Neuronal stem cell (in vitro differentiated cells): ENCODE results near the gene ACTL10.

Experiments used
- DNase-seq: peaks from one replicate; pipeline ENCODE4 v3.0.0-alpha.2; 2013; ENCODE audit warnings: low spot score
- H2AFZ ChIP-seq: one replicate; pipeline ENCODE4 v1.6.1; 2013; ENCODE audit warnings: mild to moderate bottlenecking, low read length, inconsistent platforms
- H2AK5ac ChIP-seq: 2 replicates; pipeline ENCODE4 v1.6.1; 2013; ENCODE audit warnings: low read depth, mild to moderate bottlenecking, inconsistent platforms, low read length, moderate library complexity, mixed read lengths
- H2BK120ac ChIP-seq: 2 replicates; pipeline ENCODE4 v1.6.1; 2013; ENCODE audit warnings: low read depth, mild to moderate bottlenecking, inconsistent platforms, low read length, moderate library complexity, mixed read lengths
- H2BK12ac ChIP-seq: one replicate; pipeline ENCODE4 v1.6.1; 2013; ENCODE audit warnings: low read length, inconsistent platforms
- H2BK15ac ChIP-seq: 2 replicates; pipeline ENCODE4 v1.6.1; 2013; ENCODE audit warnings: mild to moderate bottlenecking, low read length, inconsistent platforms, mixed read lengths
- H2BK5ac ChIP-seq: one replicate; pipeline ENCODE4 v1.6.1; 2013; ENCODE audit warnings: inconsistent platforms, mild to moderate bottlenecking, low read length, moderate library complexity
- H3K14ac ChIP-seq: one replicate; pipeline ENCODE4 v1.6.1; 2013; ENCODE audit warnings: low read length, inconsistent platforms
- H3K18ac ChIP-seq: 2 replicates; pipeline ENCODE4 v1.6.1; 2013; ENCODE audit warnings: low read length, inconsistent platforms
- H3K23ac ChIP-seq: 2 replicates; pipeline ENCODE4 v1.6.1; 2013; ENCODE audit warnings: low read depth, mild to moderate bottlenecking, mixed read lengths, low read length, inconsistent platforms; ENCODE audit not compliant: poor library complexity
- H3K27ac ChIP-seq: replicated peaks from 3 replicates; pipeline ENCODE4 v1.5.1; 2013; ENCODE audit warnings: low read length, inconsistent platforms
- H3K27me3 ChIP-seq, 3 experiments: 2 replicates each; pipeline ENCODE4 v1.6.1; 2013; ENCODE audit warnings: low read length in 3 of 3, mild to moderate bottlenecking in 2 of 3, inconsistent platforms in 1 of 3, low read depth in 1 of 3, mixed read lengths in 1 of 3, moderate library complexity in 1 of 3; ENCODE audit not compliant: control insufficient read depth in 3 of 3, insufficient read depth in 3 of 3
- H3K36me3 ChIP-seq, 2 donors: replicated peaks in 1 of 2; 2 replicates each; pipeline ENCODE4 v1.6.1; 2013; ENCODE audit warnings: low read length in 2 of 2; ENCODE audit not compliant: control insufficient read depth in 2 of 2, insufficient read depth in 2 of 2
- H3K4ac ChIP-seq: 2 replicates; pipeline ENCODE4 v1.6.1; 2013; ENCODE audit warnings: inconsistent platforms, mild to moderate bottlenecking, low read length, moderate library complexity
- H3K4me1 ChIP-seq, 2 donors: 1 replicate in 1 of 2; 2 replicates in 1 of 2; pipeline ENCODE4 v1.6.1; 2013; ENCODE audit warnings: low read length in 2 of 2, low read depth in 1 of 2; ENCODE audit not compliant: control insufficient read depth in 2 of 2, insufficient read depth in 1 of 2
- H3K4me2 ChIP-seq: one replicate; pipeline ENCODE4 v1.6.1; 2013; ENCODE audit warnings: mild to moderate bottlenecking, low read length, inconsistent platforms; ENCODE audit not compliant: insufficient read depth, poor library complexity, severe bottlenecking
- H3K4me3 ChIP-seq, 2 donors: 2 replicates each; pipeline ENCODE4 v1.5.1; 2013; ENCODE audit warnings: low read length in 2 of 2, mild to moderate bottlenecking in 2 of 2, inconsistent platforms in 1 of 2, moderate library complexity in 1 of 2
- H3K79me1 ChIP-seq: one replicate; pipeline ENCODE4 v1.6.1; 2013; ENCODE audit warnings: low read depth, mild to moderate bottlenecking, inconsistent platforms, low read length, moderate library complexity
- H3K9ac ChIP-seq: one replicate; pipeline ENCODE4 v1.6.1; 2013; ENCODE audit warnings: mild to moderate bottlenecking, low read depth, low read length, inconsistent platforms; ENCODE audit not compliant: poor library complexity
- H3K9me3 ChIP-seq, 2 donors: replicated peaks in 1 of 2; 2 replicates each; pipeline versions ENCODE3 to v1.6.1; 2013; ENCODE audit warnings: low read length in 2 of 2, mild to moderate bottlenecking in 2 of 2, inconsistent platforms in 1 of 2, low read depth in 1 of 2, mixed read lengths in 1 of 2, moderate library complexity in 1 of 2; ENCODE audit not compliant: control insufficient read depth in 2 of 2, insufficient read depth in 1 of 2
- H4K8ac ChIP-seq: one replicate; pipeline ENCODE4 v1.6.1; 2013; ENCODE audit warnings: low read depth, mild to moderate bottlenecking, inconsistent platforms, low read length, moderate library complexity
- H4K91ac ChIP-seq: one replicate; pipeline ENCODE4 v1.6.1; 2013; ENCODE audit warnings: low read length, low read depth, mild to moderate bottlenecking, inconsistent platforms; ENCODE audit not compliant: poor library complexity
- whole genome bisulfite sequencing, 2 donors: extraction: QIAGEN DNeasy Blood & Tissue Kit; methylation state at CpG; one replicate each; pipeline ENCODE4 v1.1.7; 2013; ENCODE audit warnings: missing lambda C conversion rate in 2 of 2, mixed read lengths in 1 of 2; ENCODE audit not compliant: insufficient read length in 2 of 2, insufficient replicate concordance in 1 of 2; ENCODE audit errors: extremely low coverage in 2 of 2; 5-methylcytosine and 5-hydroxymethylcytosine counted together

The ACTL10 gene

DNA sequence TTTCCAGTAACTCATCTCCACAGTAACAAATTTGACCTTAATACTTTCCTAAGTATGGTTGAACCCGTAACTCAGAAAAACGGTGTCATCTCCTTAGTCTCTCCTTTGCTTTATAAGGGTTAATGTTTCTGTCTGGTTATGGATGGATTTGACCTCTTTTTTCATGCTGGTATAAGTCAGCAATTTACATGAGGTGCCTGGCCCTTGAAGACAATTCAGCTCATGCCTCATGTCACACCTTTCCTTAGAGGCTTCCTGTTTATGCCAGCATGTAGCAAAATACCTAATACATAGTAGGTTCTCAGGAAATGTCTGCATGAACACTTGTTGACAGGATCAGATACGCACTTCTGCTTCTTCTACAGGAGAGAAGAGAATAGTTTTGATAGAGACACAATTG, 42.3 kb upstream of the ACTL10 start:
- Histone ChIP-seq H3K23ac (no peak overlapping the region), H3K4me2 (no peak overlapping the region), H2AK5ac (no peak overlapping the region), H3K4me3 (no peak overlapping the region), H3K79me1 (no peaks in the 10 kb centered on the region), H3K9me3 (peaks cover 0 to 2% of the 10 kb centered on the region in 2 donors), H3K14ac (peak overlapping the region; percentile 47), H2BK12ac (no peak overlapping the region), H4K91ac (no peak overlapping the region), H3K4me1 (peaks cover 0 to 3% of the 10 kb centered on the region in 2 donors), H2BK15ac (no peak overlapping the region), H2AFZ (no peak overlapping the region), H3K27me3 (no peaks in the 10 kb centered on the region), H3K18ac (no peak overlapping the region), H3K9ac (no peak overlapping the region), H3K27ac (no peak overlapping the region), H2BK5ac (no peak overlapping the region), H3K4ac (no peak overlapping the region), H4K8ac (peak overlapping the region; percentile 65), H2BK120ac (no peak overlapping the region), H3K36me3 (peaks cover 11 to 66% of the 10 kb centered on the region in 2 donors)
- DNase-seq, result no peak
- no CpG with 5 or more reads among the region's 3 CpGs for WGBS, 2 donors

DNA sequence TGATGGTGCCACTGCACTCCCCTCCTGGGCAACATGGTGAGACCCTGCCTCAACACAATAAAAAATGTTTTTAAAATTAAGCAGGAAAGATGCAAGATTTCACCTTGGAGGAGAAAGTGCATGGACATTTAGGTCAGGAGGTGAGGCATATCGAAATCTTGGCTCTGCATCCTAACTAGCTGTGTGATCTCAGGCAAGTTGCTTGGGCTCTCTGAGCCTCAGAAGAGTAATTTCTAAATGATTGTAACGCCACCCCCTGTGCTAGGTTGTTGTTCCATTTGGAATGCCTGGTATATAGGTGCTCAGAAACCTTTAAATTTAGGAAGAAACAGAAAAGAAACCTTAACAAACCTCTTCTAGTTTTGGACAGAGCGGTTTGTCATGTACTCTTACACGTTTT, 40.6 kb upstream of the ACTL10 start:
- Histone ChIP-seq H3K4me3 (no peak overlapping the region), H3K23ac (no peak overlapping the region), H4K8ac (no peak overlapping the region), H3K27ac (no peak overlapping the region), H2AK5ac (no peak overlapping the region), H3K4ac (no peak overlapping the region), H3K9me3 (peaks cover 0 to 2% of the 10 kb centered on the region in 2 donors), H2AFZ (no peak overlapping the region), H2BK12ac (no peak overlapping the region), H3K27me3 (no peaks in the 10 kb centered on the region), H3K4me1 (peaks cover 0 to 3% of the 10 kb centered on the region in 2 donors), H3K4me2 (no peak overlapping the region), H3K79me1 (peaks cover 2% of the 10 kb centered on the region), H2BK5ac (no peak overlapping the region), H2BK15ac (no peak overlapping the region), H3K9ac (no peak overlapping the region), H3K18ac (no peak overlapping the region), H3K14ac (no peak overlapping the region), H3K36me3 (peaks cover 16 to 77% of the 10 kb centered on the region in 2 donors), H2BK120ac (no peak overlapping the region), H4K91ac (no peak overlapping the region)
- no peak for DNase-seq
- no CpG with 5 or more reads among the region's 4 CpGs for WGBS, 2 donors

DNA sequence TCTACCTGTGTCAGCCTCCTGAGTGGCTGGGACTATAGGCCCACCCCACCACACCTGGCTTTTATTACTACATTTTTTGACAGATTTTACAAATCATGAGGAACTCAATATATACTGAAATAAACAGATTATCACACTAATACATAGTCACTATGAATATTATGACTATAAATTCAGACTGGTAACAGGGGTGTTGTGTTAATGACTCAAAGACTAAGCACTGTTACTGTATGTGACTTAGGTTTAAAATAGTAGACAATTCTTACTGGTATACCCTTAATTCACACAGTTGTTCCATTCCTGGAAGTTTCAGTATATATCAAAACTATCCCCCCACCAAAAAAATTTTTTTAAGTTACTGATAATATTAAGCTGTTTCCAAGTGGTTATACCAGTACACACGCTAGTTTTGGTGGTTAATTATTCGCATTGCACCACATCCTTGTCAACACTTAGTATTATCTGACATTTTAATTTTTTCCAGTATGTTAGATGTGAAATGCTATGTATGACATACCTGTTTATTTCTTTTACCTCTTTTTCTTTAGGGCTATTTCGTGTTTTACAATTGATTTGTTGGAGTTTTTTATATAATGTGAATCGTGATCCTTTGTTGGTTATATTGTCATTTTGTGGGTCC, 39.0 kb upstream of the ACTL10 start:
- H3K4me3 ChIP-seq, result no peak overlapping the region
- no peak overlapping the region for H2BK120ac ChIP-seq
- no peak for DNase-seq
- H3K79me1 ChIP-seq, result peaks cover 2% of the 10 kb centered on the region
- WGBS, 2 donors, result no CpG with 5 or more reads among the region's 4 CpGs
- H3K18ac ChIP-seq, result no peak overlapping the region
- H2BK5ac ChIP-seq, result no peak overlapping the region
- peaks cover 0 to 2% of the 10 kb centered on the region in 2 donors for H3K9me3 ChIP-seq
- H3K4ac ChIP-seq, result no peak overlapping the region
- no peak overlapping the region for H2AK5ac ChIP-seq
- H3K23ac ChIP-seq, result no peak overlapping the region
- no peak overlapping the region for H3K9ac ChIP-seq
- peaks cover 19 to 86% of the 10 kb centered on the region in 2 donors for H3K36me3 ChIP-seq
- H3K27me3 ChIP-seq, result no peaks in the 10 kb centered on the region
- H2BK12ac ChIP-seq, result no peak overlapping the region
- no peak overlapping the region for H3K27ac ChIP-seq
- H4K91ac ChIP-seq, result no peak overlapping the region
- H3K14ac ChIP-seq, result no peak overlapping the region
- no peak overlapping the region for H4K8ac ChIP-seq
- no peak overlapping the region for H2BK15ac ChIP-seq
- peaks cover 0 to 3% of the 10 kb centered on the region in 2 donors for H3K4me1 ChIP-seq
- no peak overlapping the region for H3K4me2 ChIP-seq
- H2AFZ ChIP-seq, result no peak overlapping the region

DNA sequence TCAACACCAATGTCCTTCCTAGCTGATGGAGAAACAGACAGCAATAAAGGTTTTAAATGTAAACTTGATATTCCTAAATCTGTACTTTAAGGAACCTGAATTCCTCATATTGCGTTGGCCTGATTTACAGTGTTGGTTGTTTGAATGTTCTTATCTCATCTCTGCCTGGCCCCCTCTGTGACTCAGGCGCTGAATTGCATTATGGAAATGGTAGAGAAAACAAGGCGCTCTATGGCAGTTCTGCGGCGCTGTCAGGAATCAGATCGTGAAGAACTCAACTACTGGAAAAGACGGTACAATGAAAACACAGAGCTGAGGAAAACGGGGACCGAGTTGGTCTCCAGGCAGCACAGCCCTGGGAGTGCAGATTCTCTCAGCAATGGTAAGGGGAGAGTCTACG, 37.2 kb upstream of the ACTL10 start:
- Histone ChIP-seq H3K27ac (no peak overlapping the region), H3K36me3 (peaks cover 17 to 82% of the 10 kb centered on the region in 2 donors), H3K4me3 (no peak overlapping the region), H3K9ac (no peak overlapping the region), H2BK5ac (no peak overlapping the region), H2AFZ (no peak overlapping the region), H3K4me1 (no peaks in the 10 kb centered on the region), H3K14ac (no peak overlapping the region), H4K8ac (no peak overlapping the region), H4K91ac (no peak overlapping the region), H3K9me3 (no peaks in the 10 kb centered on the region), H2BK15ac (no peak overlapping the region), H2AK5ac (no peak overlapping the region), H3K79me1 (peaks cover 2% of the 10 kb centered on the region), H3K4me2 (no peak overlapping the region), H2BK12ac (no peak overlapping the region), H3K18ac (no peak overlapping the region), H2BK120ac (no peak overlapping the region), H3K23ac (no peak overlapping the region), H3K4ac (no peak overlapping the region), H3K27me3 (no peaks in the 10 kb centered on the region)
- no CpG with 5 or more reads among the region's 10 CpGs for WGBS, 2 donors
- DNase-seq, result no peak
